ENCODE measurements around the gene ZBTB22.
"Not testable (repeated sequence)": the region's sequence is repeated elsewhere in the genome, so short reads cannot be mapped to it uniquely, and the experiment has no call there.

Gene ZBTB22

DNA sequence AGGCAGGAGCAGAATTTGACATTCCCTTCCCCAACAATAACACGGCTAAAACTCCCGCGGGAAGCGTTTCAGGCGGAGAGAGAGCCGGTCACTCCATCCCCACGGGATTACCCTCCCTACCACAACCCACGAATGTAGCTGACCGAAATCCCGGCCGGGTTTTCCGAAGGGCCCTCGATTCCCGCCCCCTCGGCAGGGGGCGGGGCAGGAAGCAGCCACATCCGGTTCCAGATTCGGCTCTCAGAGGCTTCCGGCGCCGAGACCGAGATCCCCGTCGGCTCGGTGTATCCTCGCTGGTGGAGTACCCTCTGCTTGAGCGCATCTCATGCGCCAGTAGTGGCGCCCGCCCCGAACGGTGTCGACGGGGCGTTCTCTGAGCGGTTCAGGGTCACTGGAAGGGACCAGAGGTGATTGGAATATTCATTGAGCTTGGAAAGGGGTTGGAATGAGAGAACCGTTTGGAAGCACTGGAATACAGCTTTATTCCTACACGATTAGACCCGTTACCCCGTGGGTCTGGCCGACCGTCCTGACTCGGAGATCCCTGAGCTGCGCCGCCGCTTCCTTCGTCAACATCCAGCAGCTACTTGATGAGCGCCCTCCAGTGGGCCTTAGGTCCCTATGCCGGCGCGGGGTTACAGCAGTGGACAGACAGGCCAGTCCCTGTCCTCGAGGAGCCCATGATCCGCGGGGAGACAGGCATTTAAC is 18.2 kb downstream of the ZBTB22 start:
- DNase-seq (ENCODE audit: low read depth in 2 of 2) = peak; percentile 88 to 91

GRCh38 chr6:33298773-33299236 is 18.7 kb downstream of the ZBTB22 start, which contains the start of gene RGL2:
TSS of gene RGL2 (minus strand) at chr6:33298942. CDS start at chr6:33298610, 332 bp downstream.
- peak in 1 of 2 donors; percentile 48 for DNase-seq (ENCODE audit: low read depth in 2 of 2)

- DNase-seq (ENCODE audit: low read depth in 2 of 2) = peak in 1 of 2 donors; percentile 17
Observed at GRCh38 chr6:33297956-33298772, 19.4 kb downstream of the ZBTB22 start.

- no peak for DNase-seq (ENCODE audit: low read depth in 2 of 2)
Observed at GRCh38 chr6:33297406-33297955, 20.1 kb downstream of the ZBTB22 start.

DNA sequence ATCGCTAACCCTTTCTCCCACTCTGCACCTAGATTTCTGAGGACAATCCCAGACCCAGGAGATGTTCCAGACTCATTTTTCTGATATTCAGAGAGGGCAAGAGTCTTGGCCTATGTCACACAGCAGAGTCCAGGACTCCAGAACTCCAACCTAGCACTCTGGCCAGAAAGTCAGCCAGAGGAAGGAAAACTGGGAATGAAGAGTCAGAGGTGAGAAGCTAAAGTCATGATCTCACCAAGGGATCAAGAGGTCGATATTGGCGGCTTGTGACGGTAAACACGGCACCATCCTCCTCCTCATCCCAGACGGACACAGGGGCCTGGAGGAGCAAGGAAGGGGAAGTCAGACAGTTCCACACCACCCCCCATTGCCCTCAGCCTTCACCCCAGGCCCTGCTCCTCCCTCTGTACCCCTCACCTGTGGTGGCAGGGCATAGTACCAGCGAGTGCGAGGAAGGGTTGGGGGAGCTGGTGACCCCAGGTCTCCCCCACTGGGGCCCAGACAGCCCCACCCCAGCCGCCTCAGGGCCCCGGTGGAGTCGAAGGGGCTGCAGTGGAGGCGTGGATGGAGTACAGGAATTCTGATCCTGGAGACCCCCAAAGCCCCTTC is 20.6 kb downstream of the ZBTB22 start:
- DNase-seq (ENCODE audit: low read depth in 2 of 2) = no peak

DNA sequence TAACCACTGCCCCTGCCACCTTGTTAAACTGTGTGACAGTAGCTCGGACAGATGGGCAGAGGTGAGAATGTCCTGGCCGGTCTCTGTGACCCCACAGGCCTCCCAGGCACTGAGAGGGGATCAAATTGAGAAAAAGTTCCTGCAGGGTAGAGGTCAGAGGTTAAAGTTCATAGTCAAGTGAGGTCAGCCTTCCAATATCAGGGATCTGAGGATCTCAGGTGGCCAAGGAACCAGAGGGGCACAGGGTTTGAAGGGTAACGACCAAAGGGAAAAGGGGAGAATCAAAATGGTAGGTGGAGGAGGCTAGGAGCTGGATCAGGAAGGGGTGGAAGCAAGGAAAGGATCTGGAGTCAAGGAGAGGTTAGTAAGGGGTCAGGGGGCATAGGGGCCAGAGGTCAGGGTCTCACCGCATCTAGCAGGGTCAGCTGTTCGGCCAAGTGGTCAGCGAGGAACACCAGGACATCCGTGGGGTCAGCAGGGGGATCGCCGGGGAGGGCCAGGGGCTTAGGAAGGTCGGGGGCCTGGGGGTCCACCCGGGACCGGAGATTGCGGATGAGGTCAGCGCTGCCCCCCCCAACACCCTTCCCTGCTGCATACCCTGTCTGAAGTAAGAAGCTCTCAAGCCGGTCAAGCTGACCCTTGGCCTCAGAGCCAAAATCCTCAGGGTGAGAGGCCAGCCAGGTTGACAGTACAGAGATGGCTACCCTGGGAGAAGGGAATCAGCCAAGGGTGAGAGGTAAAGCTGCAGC is 21.7 kb downstream of the ZBTB22 start:
- DNase-seq (ENCODE audit: low read depth in 2 of 2) = no peak

DNA sequence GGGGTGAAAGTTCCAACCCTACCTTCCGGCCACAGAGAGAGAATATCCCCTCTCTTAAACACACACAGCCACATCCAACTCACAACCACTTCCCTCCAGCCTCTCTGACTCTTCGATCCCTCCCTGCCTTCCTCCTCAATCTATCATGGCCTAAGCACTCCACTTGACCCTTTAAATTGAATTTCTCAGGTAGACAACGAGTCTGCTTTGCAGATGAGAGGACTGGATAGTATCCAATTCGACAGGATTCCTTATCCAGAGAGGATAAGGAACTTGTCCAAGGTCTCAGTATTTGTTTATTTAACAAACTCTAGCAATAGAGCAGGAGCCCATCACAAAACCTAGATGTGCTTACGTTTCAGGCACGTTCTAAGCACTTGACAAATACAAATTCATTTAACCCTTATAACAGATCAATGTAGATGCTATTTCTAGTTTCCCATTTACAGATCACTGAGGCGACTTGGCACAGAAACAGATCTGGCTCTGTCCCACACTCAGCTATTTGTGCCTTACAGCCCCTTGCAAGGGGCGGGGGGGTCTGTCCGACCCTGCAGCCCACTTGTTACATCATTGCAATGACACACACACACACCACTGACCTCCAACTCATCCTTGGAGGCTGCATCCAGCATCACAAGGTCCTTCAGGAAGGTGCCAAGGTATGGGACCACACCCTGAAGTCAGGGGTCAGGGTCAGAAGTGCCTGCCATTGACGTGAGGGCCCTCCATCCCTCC is 23.3 kb downstream of the ZBTB22 start:
- DNase-seq (ENCODE audit: low read depth in 2 of 2) = no peak

- DNase-seq (ENCODE audit: low read depth in 2 of 2) = no peak
Observed at GRCh38 chr6:33292996-33293682, 24.4 kb downstream of the ZBTB22 start.

- no peak for DNase-seq (ENCODE audit: low read depth in 2 of 2)
Observed at GRCh38 chr6:33290459-33290858, 27.1 kb downstream of the ZBTB22 start.

DNA sequence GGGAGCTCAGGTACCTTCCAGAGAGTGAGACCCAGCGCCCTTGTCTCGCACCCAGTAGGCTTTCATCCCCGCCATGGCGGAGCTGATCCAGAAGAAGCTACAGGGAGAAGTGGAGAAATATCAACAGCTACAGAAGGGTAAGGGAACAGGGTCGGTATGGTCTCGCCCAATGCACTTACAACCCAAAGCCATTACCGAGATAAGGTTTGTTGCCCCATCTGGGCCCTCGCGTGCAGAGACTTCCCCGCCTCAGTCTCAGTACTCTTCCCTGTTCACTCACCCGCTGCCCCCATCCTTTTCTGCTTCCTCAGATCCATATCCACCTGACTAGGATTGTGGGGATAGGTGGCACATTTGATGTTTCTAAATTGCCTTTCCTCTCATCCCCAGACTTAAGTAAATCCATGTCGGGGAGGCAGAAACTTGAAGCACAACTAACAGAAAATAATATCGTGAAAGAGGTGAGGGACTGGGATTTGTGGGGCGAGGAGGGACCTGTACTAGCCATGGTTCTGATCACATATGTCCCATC is 27.7 kb downstream of the ZBTB22 start:
- no peak for DNase-seq (ENCODE audit: low read depth in 2 of 2)

DNA sequence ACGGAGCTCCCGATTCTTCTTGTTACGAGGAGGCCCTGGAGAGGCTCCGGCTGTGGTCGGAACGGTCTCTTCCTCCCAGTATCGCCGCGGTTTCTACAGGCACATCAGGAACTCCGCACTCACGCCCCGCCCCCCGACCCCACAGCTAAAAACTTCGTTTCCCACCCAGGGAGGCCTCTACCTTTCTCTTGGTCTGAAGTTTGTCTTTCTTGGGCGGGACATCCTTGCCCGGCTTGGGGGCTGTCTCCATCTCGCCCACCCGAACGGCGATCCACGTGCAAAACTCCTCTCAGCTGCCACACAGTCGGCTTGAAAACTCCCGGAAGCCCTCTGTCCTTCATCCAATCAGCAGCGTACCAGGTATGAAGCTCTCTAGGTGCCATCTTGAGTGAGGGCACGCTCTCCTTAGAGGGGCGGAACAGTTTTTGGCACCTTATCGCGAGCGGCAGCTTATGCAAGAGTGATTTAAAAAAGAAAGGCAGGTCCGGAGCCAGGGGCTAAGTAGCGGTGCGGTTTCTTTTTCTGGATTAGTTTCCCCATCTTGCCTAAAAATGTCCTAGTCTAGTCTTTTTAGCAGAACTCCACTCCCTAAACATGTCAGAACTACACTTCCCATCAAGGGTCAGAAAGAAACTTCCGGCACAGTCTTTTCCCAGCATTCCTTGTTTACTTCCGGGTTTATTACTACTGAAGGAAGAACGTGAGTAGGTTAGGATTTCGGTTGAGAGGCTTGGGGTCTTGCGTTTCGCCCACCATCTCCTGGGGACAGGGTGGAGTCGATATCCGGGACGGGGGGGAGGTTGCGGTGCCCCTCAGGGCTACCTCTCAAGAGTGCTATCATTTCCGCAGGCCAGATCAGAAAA is 28.4 kb downstream of the ZBTB22 start, which contains the start of the genes PFDN6 and WDR46:
TSS of gene PFDN6 (plus strand) at position 681 of the 863 bp plus-strand sequence. CDS start 256 bp downstream, outside the sequence.
TSS of gene WDR46 (minus strand) at position 319 of the 863 bp plus-strand sequence. CDS start at position 250, 69 bp downstream.
- peak in 1 of 2 donors; percentile 65 for DNase-seq (ENCODE audit: low read depth in 2 of 2)

DNA sequence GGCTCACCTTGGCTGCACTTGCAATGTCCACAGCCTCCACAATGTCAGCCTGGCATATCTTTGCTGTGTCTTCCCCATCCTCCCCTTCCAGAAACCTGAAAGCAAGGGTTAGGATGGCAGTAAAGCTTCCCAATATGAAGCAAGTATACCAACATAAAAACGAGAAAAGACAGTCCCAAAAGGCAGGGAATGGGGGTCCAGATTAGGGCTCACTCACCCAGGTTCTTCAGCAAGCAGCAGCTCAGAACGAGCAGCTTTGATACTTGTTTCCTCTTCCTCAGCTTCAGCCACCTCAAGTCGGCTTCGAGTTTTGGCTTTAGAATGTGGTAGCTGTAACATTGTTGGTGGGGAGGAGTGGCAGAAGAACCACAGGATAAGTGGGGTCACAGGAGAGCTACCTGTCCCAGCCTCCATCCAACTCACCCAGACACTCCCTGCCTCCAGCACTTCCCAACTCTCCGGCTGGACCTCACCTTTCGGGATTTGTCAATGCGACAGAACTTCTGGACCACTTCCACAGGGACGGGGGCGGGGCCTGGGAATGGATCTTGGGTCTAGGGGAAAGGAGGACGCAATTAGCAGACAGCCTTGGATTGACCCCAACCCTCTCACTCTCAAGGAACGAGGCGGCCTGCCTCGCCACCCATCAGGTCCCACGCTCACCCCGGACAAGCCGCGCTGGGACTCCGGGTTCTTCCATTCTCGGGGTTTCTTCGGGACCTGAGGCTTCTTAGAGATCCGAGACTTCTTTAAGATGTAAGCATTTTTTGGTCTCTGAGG is 29.2 kb downstream of the ZBTB22 start:
- no peak for DNase-seq (ENCODE audit: low read depth in 2 of 2)

- DNase-seq (ENCODE audit: low read depth in 2 of 2) = no peak
Observed at GRCh38 chr6:33286946-33287914, 30.3 kb downstream of the ZBTB22 start.

GRCh38 chr6:33285214-33285613 is 32.3 kb downstream of the ZBTB22 start:
- DNase-seq (ENCODE audit: low read depth in 2 of 2) = not testable (repeated sequence)

- no peak for DNase-seq (ENCODE audit: low read depth in 2 of 2)
Observed at GRCh38 chr6:33280539-33280938, 37.0 kb downstream of the ZBTB22 start.

DNA sequence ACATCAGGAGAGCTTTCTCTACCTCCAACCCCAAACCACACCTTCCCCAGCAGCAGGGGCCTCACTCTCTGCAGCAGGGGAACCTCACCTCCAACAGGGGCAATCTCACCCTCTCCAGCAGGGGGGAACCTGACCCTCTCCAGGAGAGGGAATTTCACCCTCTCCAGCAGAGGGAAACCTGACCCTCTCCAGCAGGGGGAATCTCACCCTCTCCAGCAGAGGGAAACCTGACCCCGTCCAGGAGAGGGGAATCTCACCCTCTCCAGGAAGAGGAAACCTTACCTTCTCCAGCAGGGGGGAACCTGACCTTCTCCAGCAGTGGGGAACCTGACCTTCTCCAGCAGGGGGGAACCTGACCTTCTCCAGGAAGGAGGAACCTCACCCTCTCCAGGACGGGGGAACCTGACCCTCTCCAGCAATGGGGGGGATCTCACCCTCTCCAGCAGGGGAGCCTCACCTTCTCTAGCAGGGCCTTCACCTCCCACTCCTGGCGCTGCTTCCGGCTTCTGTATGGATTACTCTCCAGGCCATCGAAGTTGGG is 37.5 kb downstream of the ZBTB22 start:
- no peak for DNase-seq (ENCODE audit: low read depth in 2 of 2)

All from stimulated activated CD8-positive, alpha-beta memory T cell treated with anti-CD3 and anti-CD28 coated beads, Interleukin-2, amount 100 ng/mL, for 1 hour (primary cell).